ENCODE results near the gene ACKR2.
A peak's percentile ranks its signal among the peaks of the same experiment; 100 is the strongest.

The ACKR2 gene

GRCh38 chr3:42838571-42838970, 29.3 kb downstream of the ACKR2 start:
- H3K4me2 ChIP-seq (ENCODE audit: low read depth, low read length, poor library complexity, severe bottlenecking): no peak overlapping the region
- no peaks in the 10 kb centered on the region for H3K9me3 ChIP-seq (ENCODE audit: insufficient read depth, low read depth, low read length)
- H2AFZ ChIP-seq (ENCODE audit: low read length): no peak overlapping the region
- H4K20me1 ChIP-seq (ENCODE audit: insufficient read depth, low read length, poor library complexity, severe bottlenecking): no peaks in the 10 kb centered on the region
- no peaks in the 10 kb centered on the region for H3K79me2 ChIP-seq (ENCODE audit: insufficient read depth, low read length)
- H3K4me1 ChIP-seq (ENCODE audit: insufficient read depth, low read length, poor library complexity, severe bottlenecking): no peaks in the 10 kb centered on the region
- no peak overlapping the region for H3K4me3 ChIP-seq (ENCODE audit: low read length, poor library complexity, severe bottlenecking)
- TF ChIP-seq CTCF (conservative IDR thresholded peaks at IDR 0.05; ENCODE audit: low read length) (no peak), EZH2phosphoT487 (IDR thresholded peaks at IDR 0.05; ENCODE audit: borderline replicate concordance) (no peak)
- H3K27me3 ChIP-seq (ENCODE audit: insufficient read depth, low read length, poor library complexity, severe bottlenecking): no peaks in the 10 kb centered on the region
- H3K9me2 ChIP-seq (replicated peaks; ENCODE audit: low read depth, low read length): no peaks in the 10 kb centered on the region
- no peaks in the 10 kb centered on the region for H3F3A ChIP-seq (ENCODE audit: low read depth)
- H3K36me3 ChIP-seq (ENCODE audit: insufficient read depth, low read length): no peaks in the 10 kb centered on the region
- H3K9ac ChIP-seq (ENCODE audit: low read depth, low read length, poor library complexity, severe bottlenecking): no peak overlapping the region

GRCh38 chr3:42839616-42840015, 30.4 kb downstream of the ACKR2 start:
- H3F3A ChIP-seq (ENCODE audit: low read depth): no peaks in the 10 kb centered on the region
- no peaks in the 10 kb centered on the region for H3K9me2 ChIP-seq (replicated peaks; ENCODE audit: low read depth, low read length)
- no peaks in the 10 kb centered on the region for H3K27me3 ChIP-seq (ENCODE audit: insufficient read depth, low read length, poor library complexity, severe bottlenecking)
- no peaks in the 10 kb centered on the region for H3K79me2 ChIP-seq (ENCODE audit: insufficient read depth, low read length)
- no peak overlapping the region for H3K9ac ChIP-seq (ENCODE audit: low read depth, low read length, poor library complexity, severe bottlenecking)
- no peak overlapping the region for H3K4me2 ChIP-seq (ENCODE audit: low read depth, low read length, poor library complexity, severe bottlenecking)
- H2AFZ ChIP-seq (ENCODE audit: low read length): peak overlapping the region; percentile 61; the same call in 1 of the 2 replicates
- no peaks in the 10 kb centered on the region for H4K20me1 ChIP-seq (ENCODE audit: insufficient read depth, low read length, poor library complexity, severe bottlenecking)
- no peak for TF ChIP-seq EZH2phosphoT487 (IDR thresholded peaks at IDR 0.05; ENCODE audit: borderline replicate concordance)
- peak; percentile 62 for TF ChIP-seq CTCF (conservative IDR thresholded peaks at IDR 0.05; ENCODE audit: low read length)
- H3K36me3 ChIP-seq (ENCODE audit: insufficient read depth, low read length): no peaks in the 10 kb centered on the region
- no peaks in the 10 kb centered on the region for H3K4me1 ChIP-seq (ENCODE audit: insufficient read depth, low read length, poor library complexity, severe bottlenecking)
- no peaks in the 10 kb centered on the region for H3K9me3 ChIP-seq (ENCODE audit: insufficient read depth, low read depth, low read length)
- H3K4me3 ChIP-seq (ENCODE audit: low read length, poor library complexity, severe bottlenecking): no peak overlapping the region

- H3K79me2 ChIP-seq (ENCODE audit: insufficient read depth, low read length): no peaks in the 10 kb centered on the region
- H3K9me3 ChIP-seq (ENCODE audit: insufficient read depth, low read depth, low read length): no peaks in the 10 kb centered on the region
- H3K36me3 ChIP-seq (ENCODE audit: insufficient read depth, low read length): no peaks in the 10 kb centered on the region
- H3K9me2 ChIP-seq (replicated peaks; ENCODE audit: low read depth, low read length): no peaks in the 10 kb centered on the region
- peaks cover 5% of the 10 kb centered on the region for H3K4me1 ChIP-seq (ENCODE audit: insufficient read depth, low read length, poor library complexity, severe bottlenecking)
- H3K4me3 ChIP-seq (ENCODE audit: low read length, poor library complexity, severe bottlenecking): no peak overlapping the region
- H2AFZ ChIP-seq (ENCODE audit: low read length): no peak overlapping the region
- H3K27me3 ChIP-seq (ENCODE audit: insufficient read depth, low read length, poor library complexity, severe bottlenecking): no peaks in the 10 kb centered on the region
- no peak overlapping the region for H3K4me2 ChIP-seq (ENCODE audit: low read depth, low read length, poor library complexity, severe bottlenecking)
- TF ChIP-seq CTCF (conservative IDR thresholded peaks at IDR 0.05; ENCODE audit: low read length) (no peak), EZH2phosphoT487 (IDR thresholded peaks at IDR 0.05; ENCODE audit: borderline replicate concordance) (no peak)
- H3K9ac ChIP-seq (ENCODE audit: low read depth, low read length, poor library complexity, severe bottlenecking): no peak overlapping the region
- no peaks in the 10 kb centered on the region for H4K20me1 ChIP-seq (ENCODE audit: insufficient read depth, low read length, poor library complexity, severe bottlenecking)
- no peaks in the 10 kb centered on the region for H3F3A ChIP-seq (ENCODE audit: low read depth)
Measured at GRCh38 chr3:42841332-42841731, 32.1 kb downstream of the ACKR2 start.
